ENCODE results near the gene IL12RB2. TPM values are rescaled to one million over a fixed set of nuclear protein-coding genes. Genes with fewer than 3 reads are reported as not detected.

The IL12RB2 gene
- total RNA-seq, 2 experiments from 2014 or later, result 0.98 to 1.2 TPM

DNA sequence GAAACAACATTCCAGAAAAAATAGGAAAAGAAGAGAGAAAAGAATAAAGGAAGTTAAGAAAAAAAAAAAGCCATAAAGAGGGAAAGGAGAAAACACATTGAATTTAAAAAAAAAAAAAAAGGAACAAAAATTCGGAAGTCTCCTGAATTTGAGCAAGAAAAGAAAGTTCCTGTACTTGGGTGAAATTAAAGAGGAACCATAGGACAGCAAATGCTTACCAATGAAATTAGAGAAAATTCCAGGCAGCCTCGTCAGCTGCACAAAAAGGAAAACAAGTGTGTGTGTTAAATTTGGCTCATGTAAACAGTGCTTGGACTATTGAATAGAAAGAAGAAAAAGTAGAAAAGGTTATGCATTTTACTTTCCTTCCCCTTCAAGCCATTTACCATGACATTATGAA lies 4.9 kb downstream of the IL12RB2 start:
- no peak overlapping the region for H3K27ac ChIP-seq (ENCODE audit: low read depth in 1 of 2, low read length in 2 of 2)
- Mint-ChIP-seq H3K9me3 (no peaks in the 10 kb centered on the region), H3K27me3 (peaks cover 14% of the 10 kb centered on the region), H3K4me1 (ENCODE audit: low read depth) (peaks cover 17% of the 10 kb centered on the region), H3K36me3 (ENCODE audit: low read depth) (no peaks in the 10 kb centered on the region), H3K27ac (no peak overlapping the region), H3K4me3 (no peak overlapping the region)
- H3K9me3 ChIP-seq (ENCODE audit: control insufficient read depth in 1 of 2, insufficient read depth in 1 of 2, low read length in 2 of 2), result no peaks in the 10 kb centered on the region
- peaks cover 0 to 5% of the 10 kb centered on the region in 2 experiments for H3K27me3 ChIP-seq (ENCODE audit: control insufficient read depth in 1 of 2, insufficient read depth in 2 of 2, low read length in 2 of 2)
- CTCF ChIA-PET, result no interaction called here
- intact Hi-C loops (cut with DNase I, micrococcal nuclease), result no loop called here
- POLR2A ChIA-PET, result no interaction called here
- no peak overlapping the region for H3K4me3 ChIP-seq (ENCODE audit: low read length)
- DNase-seq (no peak), ATAC-seq (ENCODE audit: poor library complexity) (no peak)
- TF ChIP-seq CTCF (IDR thresholded peaks at IDR 0.05), result no peak
- peaks cover 6% of the 10 kb centered on the region for H3K4me1 ChIP-seq (ENCODE audit: insufficient read depth, low read length)
- no peaks in the 10 kb centered on the region for H3K36me3 ChIP-seq (ENCODE audit: insufficient read depth, low read length)

DNA sequence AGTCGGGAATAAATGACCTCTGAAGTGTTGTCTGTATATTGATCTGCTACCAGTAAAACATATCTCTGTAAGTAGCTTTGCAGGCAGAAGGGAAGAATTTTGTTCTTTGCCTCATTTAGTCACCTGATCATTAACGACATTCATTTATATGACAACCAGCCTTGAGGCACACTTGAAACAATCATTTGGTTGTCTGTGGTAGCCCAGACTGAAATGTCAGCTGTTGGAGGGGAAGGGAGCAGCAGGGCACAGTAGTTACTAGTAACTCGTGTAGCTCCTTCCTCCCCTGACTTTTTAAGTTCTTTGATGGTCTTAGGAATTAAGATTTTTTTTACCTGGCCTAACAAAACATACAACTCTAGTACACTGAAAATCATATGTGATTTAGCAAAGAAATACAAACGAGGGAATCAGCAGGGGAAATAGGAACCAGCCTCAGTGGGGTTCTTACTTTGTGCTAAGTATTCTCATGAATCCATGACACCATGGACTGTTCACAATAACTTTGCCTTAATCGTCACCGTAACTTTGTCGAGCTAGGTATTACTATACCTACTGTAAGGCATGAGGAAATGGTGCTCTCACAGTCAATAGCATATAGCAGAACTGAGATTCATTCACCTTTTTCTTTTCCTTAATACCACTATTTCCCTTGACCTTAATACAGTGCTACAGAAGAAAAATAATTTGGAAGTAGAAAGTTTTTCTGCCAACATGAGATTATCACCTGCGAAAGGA lies 6.4 kb downstream of the IL12RB2 start:
- CTCF ChIA-PET, result no interaction called here
- DNase-seq (peak in 1 of 14 experiments; percentile 8), ATAC-seq (ENCODE audit: poor library complexity) (no peak)
- H3K4me1 Mint-ChIP-seq (ENCODE audit: low read depth), result peaks cover 8% of the 10 kb centered on the region
- no peaks in the 10 kb centered on the region for H3K36me3 Mint-ChIP-seq (ENCODE audit: low read depth)
- Histone ChIP-seq H3K36me3 (ENCODE audit: insufficient read depth, low read length) (no peaks in the 10 kb centered on the region), H3K27me3 (ENCODE audit: control insufficient read depth in 1 of 2, insufficient read depth in 2 of 2, low read length in 2 of 2) (no peaks in the 10 kb centered on the region), H3K4me1 (ENCODE audit: insufficient read depth, low read length) (no peaks in the 10 kb centered on the region), H3K27ac (ENCODE audit: low read depth in 1 of 2, low read length in 2 of 2) (no peak overlapping the region), H3K4me3 (ENCODE audit: low read length) (no peak overlapping the region), H3K9me3 (ENCODE audit: control insufficient read depth in 1 of 2, insufficient read depth in 1 of 2, low read length in 2 of 2) (no peaks in the 10 kb centered on the region)
- H3K27ac Mint-ChIP-seq, result peak overlapping the region; percentile 34
- H3K4me3 Mint-ChIP-seq, result no peak overlapping the region
- POLR2A ChIA-PET, result no interaction called here
- intact Hi-C loops (cut with DNase I, micrococcal nuclease), result no loop called here
- H3K27me3 Mint-ChIP-seq, result peaks cover 4% of the 10 kb centered on the region
- no peaks in the 10 kb centered on the region for H3K9me3 Mint-ChIP-seq
- TF ChIP-seq CTCF (IDR thresholded peaks at IDR 0.05), result no peak

DNA sequence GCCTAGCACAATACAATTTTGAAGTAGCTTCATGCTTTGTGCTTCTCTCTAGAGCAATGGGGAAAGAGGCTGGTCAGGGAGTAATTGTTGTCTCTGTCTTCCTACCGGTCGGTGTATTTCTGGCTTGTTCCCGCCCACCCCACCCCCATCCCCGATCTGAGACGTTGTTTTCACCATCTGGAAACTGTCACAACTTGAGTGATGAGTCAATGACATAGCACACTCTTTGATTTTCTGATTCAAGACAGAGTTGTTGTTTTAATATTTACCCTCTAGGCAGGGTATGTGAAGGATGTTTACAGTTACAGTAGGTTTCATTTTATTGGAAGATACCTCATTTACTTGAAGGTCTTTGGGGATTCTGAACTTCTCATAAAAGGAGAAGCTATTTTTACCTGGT lies 7.0 kb downstream of the IL12RB2 start:
- Histone ChIP-seq H3K4me1 (ENCODE audit: insufficient read depth, low read length) (no peaks in the 10 kb centered on the region), H3K27ac (ENCODE audit: low read depth in 1 of 2, low read length in 2 of 2) (no peak overlapping the region), H3K9me3 (ENCODE audit: control insufficient read depth in 1 of 2, insufficient read depth in 1 of 2, low read length in 2 of 2) (no peaks in the 10 kb centered on the region), H3K4me3 (ENCODE audit: low read length) (no peak overlapping the region), H3K27me3 (ENCODE audit: control insufficient read depth in 1 of 2, insufficient read depth in 2 of 2, low read length in 2 of 2) (no peaks in the 10 kb centered on the region), H3K36me3 (ENCODE audit: insufficient read depth, low read length) (no peaks in the 10 kb centered on the region)
- Mint-ChIP-seq H3K4me3 (no peak overlapping the region), H3K9me3 (no peaks in the 10 kb centered on the region), H3K27me3 (no peaks in the 10 kb centered on the region), H3K36me3 (ENCODE audit: low read depth) (no peaks in the 10 kb centered on the region), H3K4me1 (ENCODE audit: low read depth) (peaks cover 8% of the 10 kb centered on the region), H3K27ac (peak overlapping the region; percentile 34)
- ATAC-seq (ENCODE audit: poor library complexity) (peak; percentile 58), DNase-seq (peak in 4 of 14 experiments; percentile 13 to 29 (median 19))
- POLR2A ChIA-PET, result no interaction called here
- TF ChIP-seq CTCF (IDR thresholded peaks at IDR 0.05), result no peak
- CTCF ChIA-PET, result no interaction called here
- intact Hi-C loops (cut with DNase I, micrococcal nuclease), result no loop called here

All from CD4-positive, alpha-beta T cell (primary cell).